Amniotic stem cell (primary cell): ENCODE results near the gene CFAP57.

ENCODE experiments used
- DNase-seq: peaks from one replicate; lab custom pipeline; 2025; lab: John Stamatoyannopoulos, UW

CFAP57 gene

DNA sequence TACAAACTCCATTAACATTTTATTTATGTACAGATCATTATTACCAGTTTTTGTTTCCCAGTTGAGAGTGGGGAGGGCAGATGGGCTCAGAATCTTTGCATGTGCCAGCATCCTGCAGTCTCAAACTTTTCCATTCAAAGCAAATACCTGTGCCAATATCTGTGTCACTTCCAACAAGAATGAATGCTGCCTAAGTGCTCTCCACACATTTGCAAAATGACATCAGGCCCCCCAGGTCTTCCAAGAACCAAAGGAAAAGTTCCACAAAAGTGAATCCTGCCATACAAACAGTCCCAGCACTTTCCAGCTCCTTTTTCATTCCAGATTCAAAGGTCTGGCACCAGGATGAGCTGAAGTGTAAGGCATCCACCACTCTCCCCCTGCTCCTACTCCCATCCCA is 127.0 kb downstream of the CFAP57 start:
- DNase-seq, result no peak

DNA sequence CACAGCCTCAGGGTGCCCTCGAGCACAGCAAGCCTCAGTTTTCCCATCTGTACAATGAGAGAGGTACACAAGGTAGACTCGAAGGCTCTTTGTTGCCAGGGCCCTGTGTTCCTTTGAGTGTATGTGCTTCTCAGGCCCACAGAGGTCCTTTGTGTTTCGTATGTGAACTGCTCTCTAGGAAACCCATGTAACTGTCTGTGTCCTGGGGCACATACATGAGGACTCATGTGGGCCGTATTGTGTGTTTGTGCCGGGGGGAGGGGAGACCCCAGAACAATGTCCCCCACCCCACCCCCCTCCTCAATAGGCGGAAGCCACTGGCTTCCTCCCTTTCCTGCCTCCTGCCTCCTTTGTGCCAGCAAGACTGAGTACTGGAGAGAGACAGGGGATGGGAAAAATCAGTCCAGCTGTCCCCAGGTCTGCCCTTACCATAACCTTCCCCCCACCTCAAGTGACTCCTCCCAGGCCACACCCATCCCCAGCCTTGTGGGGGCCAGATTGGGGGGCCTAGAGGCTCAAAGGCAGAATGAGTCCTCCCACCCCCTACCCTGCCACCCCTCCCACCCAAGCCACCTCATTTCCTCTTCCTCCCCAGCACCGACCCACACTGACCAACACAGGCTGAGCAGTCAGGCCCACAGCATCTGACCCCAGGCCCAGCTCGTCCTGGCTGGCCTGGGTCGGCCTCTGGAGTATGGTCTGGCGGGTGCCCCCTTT is 128.4 kb downstream of the CFAP57 start, which contains the start of gene TIE1:
TIE1 (plus strand) TSS at position 605 of the 717 bp plus-strand sequence; CDS start at position 695, 90 bp downstream.
- no peak for DNase-seq

DNA sequence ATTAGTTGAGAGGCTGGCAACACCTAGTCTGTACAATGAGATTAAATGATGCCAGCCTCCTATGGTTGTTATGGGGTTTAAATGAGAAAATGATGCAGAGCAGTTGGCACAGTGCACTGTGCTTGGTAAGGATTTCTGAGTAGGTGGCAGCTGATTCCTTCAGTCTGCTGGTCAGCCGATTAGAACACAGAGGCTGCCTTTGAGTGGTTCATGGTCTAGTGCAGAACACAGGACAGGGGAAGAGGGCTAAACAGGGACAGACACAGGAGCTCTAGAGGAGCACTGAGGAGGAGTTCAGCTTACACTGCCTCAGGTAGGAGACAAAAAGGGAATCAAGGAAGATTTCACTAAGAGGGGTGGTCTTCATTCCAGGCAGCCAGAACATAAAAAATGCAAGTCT is 130.1 kb downstream of the CFAP57 start:
- DNase-seq, result no peak

DNA sequence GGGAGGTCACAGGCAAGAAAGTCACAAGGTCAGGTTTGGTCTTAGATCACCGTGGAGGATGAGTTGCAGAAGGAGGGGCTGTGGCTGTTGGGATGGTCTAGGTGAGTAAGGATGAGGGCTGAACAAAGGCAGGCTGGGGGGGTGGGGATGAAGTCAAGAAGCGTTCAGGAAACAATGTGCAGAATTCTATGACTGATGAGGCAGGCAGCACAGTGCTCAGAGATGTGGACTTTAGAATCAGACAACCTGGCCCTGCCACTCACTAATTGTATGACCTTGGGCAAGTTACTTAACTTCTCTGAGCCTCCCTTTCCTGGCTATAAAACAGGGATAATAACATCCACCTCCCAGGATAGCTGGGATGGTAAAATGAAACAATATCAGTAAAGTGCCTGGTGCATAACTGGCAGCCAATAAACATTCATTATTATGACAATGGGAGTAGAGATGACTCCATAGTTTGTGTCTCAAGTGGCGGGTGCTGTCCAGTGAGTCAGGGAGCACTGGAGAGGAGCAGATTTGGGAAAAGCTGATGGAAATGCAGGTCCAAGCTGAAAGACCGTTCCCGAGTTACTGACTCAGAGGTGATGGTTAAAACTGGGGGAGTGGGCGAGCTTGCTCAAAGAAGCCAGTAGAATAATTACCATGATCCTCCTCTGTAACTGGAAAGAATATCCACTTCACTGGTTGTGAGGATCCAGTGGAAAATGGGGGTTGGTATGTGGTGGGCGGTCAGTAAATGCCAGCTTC is 130.8 kb downstream of the CFAP57 start:
- no peak for DNase-seq

DNA sequence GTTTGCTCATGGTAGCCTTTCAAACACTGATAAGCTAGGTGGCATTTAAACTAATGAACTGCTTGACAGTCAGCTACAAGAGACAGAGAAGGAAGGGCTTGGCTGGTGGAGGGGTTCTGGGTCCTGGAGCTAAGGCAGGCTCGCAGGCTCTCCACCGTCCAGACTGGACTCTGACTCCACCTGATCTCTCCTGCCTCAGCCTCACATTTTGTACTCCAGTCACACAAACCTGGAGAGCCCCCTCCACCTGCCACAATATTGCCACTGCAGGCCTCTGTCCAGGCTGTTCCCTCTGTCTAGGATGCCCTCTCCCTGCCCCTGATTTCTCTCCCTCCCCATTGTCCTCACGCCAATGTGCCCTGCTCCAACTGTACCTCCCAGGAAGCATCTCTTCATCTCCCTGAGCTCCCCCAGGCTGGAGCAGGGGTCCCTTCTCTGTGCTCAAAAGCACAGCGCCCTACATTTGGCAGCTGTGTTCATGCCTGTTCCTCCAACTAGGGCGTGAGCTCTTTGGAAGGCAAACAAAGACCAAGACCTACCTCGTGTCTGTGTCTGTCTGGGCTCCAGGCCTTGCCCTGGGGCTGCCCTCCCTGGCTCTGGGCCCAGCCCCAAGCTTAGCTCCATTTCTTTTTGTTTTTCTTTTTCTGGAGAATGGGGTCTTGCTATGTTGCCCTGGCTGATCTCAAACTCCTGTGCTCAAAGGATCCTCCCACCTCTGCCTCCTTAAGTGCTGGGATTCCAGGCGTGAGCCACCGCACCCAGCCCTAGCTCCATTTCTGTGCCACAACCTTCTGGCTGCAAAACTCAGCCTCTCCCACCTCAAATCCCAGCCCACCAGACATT is 131.6 kb downstream of the CFAP57 start:
- no peak for DNase-seq
